ENCODE data around the gene RPTOR. TPM values are rescaled to one million over a fixed set of nuclear protein-coding genes. Genes with fewer than 3 reads are reported as not detected.

Gene RPTOR
- total RNA-seq, 1 donor from 2014 or later = 66.7 TPM

- H3K4me3 Mint-ChIP-seq = peak overlapping the region; percentile 56
- peaks cover 89% of the 10 kb centered on the region for H3K4me1 Mint-ChIP-seq (ENCODE audit: low read depth)
- no peak for DNase-seq (ENCODE audit: low spot score)
- H3K9me3 Mint-ChIP-seq = no peaks in the 10 kb centered on the region
- H3K36me3 Mint-ChIP-seq (ENCODE audit: low read depth) = peaks cover 36% of the 10 kb centered on the region
- intact Hi-C loops (cut with micrococcal nuclease) = loop anchor here (5.0 kb wide), 4 partner anchors 35 to 125 kb away; no protein-coding TSS in a partner anchor
- H3K27me3 Mint-ChIP-seq (ENCODE audit: insufficient read depth) = no peaks in the 10 kb centered on the region
- peak overlapping the region; percentile 54 for H3K27ac Mint-ChIP-seq
Observed at GRCh38 chr17:80667462-80668277, 123.0 kb downstream of the RPTOR start.

GRCh38 chr17:80668375-80669148 is 123.9 kb downstream of the RPTOR start:
- peak overlapping the region; percentile 56 for H3K4me3 Mint-ChIP-seq
- intact Hi-C loops (cut with micrococcal nuclease) = loop anchor here (5.0 kb wide), 4 partner anchors 34 to 124 kb away; no protein-coding TSS in a partner anchor
- peak overlapping the region; percentile 68 for H3K27ac Mint-ChIP-seq
- H3K9me3 Mint-ChIP-seq = no peaks in the 10 kb centered on the region
- no peaks in the 10 kb centered on the region for H3K27me3 Mint-ChIP-seq (ENCODE audit: insufficient read depth)
- DNase-seq (ENCODE audit: low spot score) = no peak
- peaks cover 38% of the 10 kb centered on the region for H3K36me3 Mint-ChIP-seq (ENCODE audit: low read depth)
- peaks cover 89% of the 10 kb centered on the region for H3K4me1 Mint-ChIP-seq (ENCODE audit: low read depth)

GRCh38 chr17:80671039-80671824 is 126.6 kb downstream of the RPTOR start:
- H3K27me3 Mint-ChIP-seq (ENCODE audit: insufficient read depth) = no peaks in the 10 kb centered on the region
- H3K36me3 Mint-ChIP-seq (ENCODE audit: low read depth) = peaks cover 41% of the 10 kb centered on the region
- intact Hi-C loops (cut with micrococcal nuclease) = no loop called here
- H3K27ac Mint-ChIP-seq = peak overlapping the region; percentile 25
- peaks cover 89% of the 10 kb centered on the region for H3K4me1 Mint-ChIP-seq (ENCODE audit: low read depth)
- no peaks in the 10 kb centered on the region for H3K9me3 Mint-ChIP-seq
- no peak overlapping the region for H3K4me3 Mint-ChIP-seq
- DNase-seq (ENCODE audit: low spot score) = no peak

DNA sequence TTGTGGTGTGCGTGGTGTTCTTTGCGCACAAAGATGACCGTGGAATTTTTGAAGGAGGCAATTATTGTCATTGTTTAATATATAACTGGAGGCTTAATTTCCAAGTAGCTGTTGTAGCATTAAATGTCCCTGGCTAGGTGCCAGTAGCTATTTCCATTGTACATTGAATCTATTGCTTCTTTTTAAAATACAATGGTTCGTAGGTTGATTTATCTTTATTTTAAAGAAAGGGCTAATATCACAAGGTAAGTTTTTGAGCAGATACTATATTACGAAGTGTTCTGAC is 127.1 kb downstream of the RPTOR start:
- DNase-seq (ENCODE audit: low spot score) = no peak
- peak overlapping the region; percentile 25 for H3K27ac Mint-ChIP-seq
- intact Hi-C loops (cut with micrococcal nuclease) = no loop called here
- no peaks in the 10 kb centered on the region for H3K9me3 Mint-ChIP-seq
- peaks cover 89% of the 10 kb centered on the region for H3K4me1 Mint-ChIP-seq (ENCODE audit: low read depth)
- H3K27me3 Mint-ChIP-seq (ENCODE audit: insufficient read depth) = no peaks in the 10 kb centered on the region
- no peak overlapping the region for H3K4me3 Mint-ChIP-seq
- peaks cover 37% of the 10 kb centered on the region for H3K36me3 Mint-ChIP-seq (ENCODE audit: low read depth)

DNA sequence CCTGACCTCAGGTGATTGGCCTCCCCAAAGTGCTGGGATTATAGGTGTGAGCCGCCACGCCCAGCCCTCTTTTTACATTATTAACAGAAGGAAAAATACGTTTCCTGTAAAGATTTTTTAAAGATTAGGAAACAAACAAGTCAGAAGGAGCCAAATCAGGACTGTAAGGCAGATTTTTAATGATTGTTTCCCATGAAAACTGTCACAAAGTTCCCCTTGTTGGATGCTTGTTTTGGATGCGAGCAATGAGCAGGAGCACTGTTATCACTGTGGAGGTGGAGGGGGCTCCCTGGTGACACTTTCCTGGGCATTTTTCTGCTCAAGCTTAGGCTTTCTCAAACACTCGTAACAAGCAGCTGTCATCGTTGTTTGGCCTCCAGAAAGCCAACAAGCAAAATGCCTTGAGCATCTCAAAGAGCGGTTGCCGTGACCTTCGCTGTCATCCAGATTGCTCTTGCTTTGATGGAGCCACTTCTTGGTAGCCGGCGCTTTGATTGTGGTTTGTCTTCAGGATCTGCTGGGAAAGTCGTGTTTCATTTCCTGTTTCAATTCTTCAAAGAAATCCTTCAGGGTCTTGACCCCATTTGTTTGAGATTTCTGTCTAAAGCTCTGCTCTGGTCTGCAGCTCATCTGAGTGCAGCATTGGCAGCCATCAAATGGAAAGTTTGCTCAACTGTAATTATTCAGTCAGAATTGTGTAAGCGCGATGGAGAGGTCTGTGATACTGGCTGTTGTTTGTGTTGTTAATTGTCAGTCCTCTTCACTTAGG is 128.7 kb downstream of the RPTOR start:
- H3K4me1 Mint-ChIP-seq (ENCODE audit: low read depth) = peaks cover 89% of the 10 kb centered on the region
- peak overlapping the region; percentile 74 for H3K4me3 Mint-ChIP-seq

GRCh38 chr17:80675438-80676095 is 130.9 kb downstream of the RPTOR start:
- H3K27me3 Mint-ChIP-seq (ENCODE audit: insufficient read depth) = no peaks in the 10 kb centered on the region
- H3K4me3 Mint-ChIP-seq = peak overlapping the region; percentile 22
- peak overlapping the region; percentile 50 for H3K27ac Mint-ChIP-seq
- intact Hi-C loops (cut with micrococcal nuclease) = loop anchor here (5.0 kb wide), 2 partner anchors 47 to 157 kb away; no protein-coding TSS in a partner anchor
- DNase-seq (ENCODE audit: low spot score) = no peak
- peaks cover 25% of the 10 kb centered on the region for H3K36me3 Mint-ChIP-seq (ENCODE audit: low read depth)
- no peaks in the 10 kb centered on the region for H3K9me3 Mint-ChIP-seq
- H3K4me1 Mint-ChIP-seq (ENCODE audit: low read depth) = peaks cover 94% of the 10 kb centered on the region

More for the DNA sequence above, 128.7 kb downstream of the RPTOR start:
- DNase-seq (ENCODE audit: low spot score) = no peak
- peak overlapping the region; percentile 72 for H3K27ac Mint-ChIP-seq
- intact Hi-C loops (cut with micrococcal nuclease) = loop anchor here (1.0 kb wide), 1 partner anchor 8 kb away; no protein-coding TSS in a partner anchor
- H3K36me3 Mint-ChIP-seq (ENCODE audit: low read depth) = peaks cover 34% of the 10 kb centered on the region
- H3K9me3 Mint-ChIP-seq = no peaks in the 10 kb centered on the region
- H3K27me3 Mint-ChIP-seq (ENCODE audit: insufficient read depth) = no peaks in the 10 kb centered on the region

DNA sequence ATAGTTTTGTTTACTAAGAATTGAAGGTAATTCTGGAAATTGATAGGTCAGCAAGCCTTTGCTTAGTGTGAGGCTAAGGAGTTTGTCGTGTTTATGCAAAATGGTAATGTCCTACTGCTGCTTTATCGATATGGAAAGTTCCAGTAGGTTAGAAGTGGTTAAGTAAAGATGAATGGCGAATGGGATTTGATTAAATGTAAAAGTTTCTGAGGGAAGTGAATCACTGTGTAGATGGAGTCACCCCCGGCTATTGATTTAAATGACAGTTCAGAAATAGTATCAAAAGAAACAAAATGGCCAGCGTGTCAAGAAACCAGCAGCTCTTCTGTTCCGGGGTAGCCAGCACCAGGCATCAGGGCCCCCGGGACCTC is 131.4 kb downstream of the RPTOR start:
- Mint-ChIP-seq H3K36me3 (ENCODE audit: low read depth) (peaks cover 20% of the 10 kb centered on the region), H3K27ac (peak overlapping the region; percentile 50), H3K9me3 (no peaks in the 10 kb centered on the region), H3K4me1 (ENCODE audit: low read depth) (peaks cover 94% of the 10 kb centered on the region), H3K27me3 (ENCODE audit: insufficient read depth) (no peaks in the 10 kb centered on the region), H3K4me3 (peak overlapping the region; percentile 22)
- intact Hi-C loops (cut with micrococcal nuclease) = loop anchor here (5.0 kb wide), 2 partner anchors 46 to 156 kb away; no protein-coding TSS in a partner anchor
- no peak for DNase-seq (ENCODE audit: low spot score)

DNA sequence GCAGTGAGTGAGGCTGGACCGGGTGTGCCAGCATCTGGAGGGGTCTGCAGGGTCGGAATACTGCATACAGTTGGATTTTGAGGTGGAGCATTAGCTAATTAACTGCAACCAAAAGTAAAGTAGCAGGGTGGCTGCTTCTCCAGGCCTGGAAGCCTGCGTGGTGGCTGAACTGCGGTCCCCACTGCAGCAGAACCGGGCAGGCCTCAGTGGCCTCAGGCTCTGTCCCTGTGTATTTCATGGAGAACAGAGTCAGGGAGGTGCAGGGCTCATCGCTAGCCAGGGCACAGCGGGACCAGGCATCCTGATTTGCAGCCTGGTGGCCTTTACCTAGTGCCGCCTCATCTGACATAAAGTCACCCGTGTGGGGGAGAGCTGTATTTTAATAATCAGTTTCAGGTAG is 131.9 kb downstream of the RPTOR start:
- intact Hi-C loops (cut with micrococcal nuclease) = loop anchor here (5.0 kb wide), 2 partner anchors 46 to 156 kb away; no protein-coding TSS in a partner anchor
- Mint-ChIP-seq H3K27ac (peak overlapping the region; percentile 88), H3K27me3 (ENCODE audit: insufficient read depth) (no peaks in the 10 kb centered on the region), H3K36me3 (ENCODE audit: low read depth) (peaks cover 16% of the 10 kb centered on the region), H3K4me1 (ENCODE audit: low read depth) (peaks cover 89% of the 10 kb centered on the region), H3K9me3 (no peaks in the 10 kb centered on the region), H3K4me3 (peak overlapping the region; percentile 22)
- DNase-seq (ENCODE audit: low spot score) = no peak

DNA sequence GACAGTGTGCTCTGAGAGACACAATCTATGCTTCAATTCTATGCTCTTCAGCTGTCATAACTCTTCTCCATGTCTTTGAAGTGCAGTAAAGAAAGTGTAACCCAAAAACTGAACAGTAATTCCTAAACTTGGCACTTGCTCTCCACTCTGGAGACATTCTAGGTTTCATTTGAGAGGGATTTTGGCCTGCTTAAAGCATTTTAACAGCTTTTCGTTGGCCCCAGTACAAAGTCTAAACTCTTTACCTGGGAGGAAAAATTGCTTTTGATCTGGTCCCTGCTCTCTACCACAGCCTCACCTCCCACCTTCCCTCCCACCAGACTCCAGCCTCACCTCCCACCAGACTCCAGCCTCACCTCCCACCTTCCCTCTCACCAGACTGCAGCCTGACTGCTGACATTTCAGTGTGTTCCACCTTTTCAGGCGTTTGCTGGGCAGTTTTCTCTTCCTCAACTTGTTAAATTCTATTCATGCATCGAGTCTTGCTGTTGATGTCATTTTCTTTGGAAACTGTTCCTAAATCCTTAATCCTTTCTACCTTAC is 132.6 kb downstream of the RPTOR start:
- intact Hi-C loops (cut with micrococcal nuclease) = loop anchor here (5.0 kb wide), 2 partner anchors 45 to 155 kb away; no protein-coding TSS in a partner anchor
- H3K9me3 Mint-ChIP-seq = no peaks in the 10 kb centered on the region
- peak overlapping the region; percentile 50 for H3K4me3 Mint-ChIP-seq

DNA sequence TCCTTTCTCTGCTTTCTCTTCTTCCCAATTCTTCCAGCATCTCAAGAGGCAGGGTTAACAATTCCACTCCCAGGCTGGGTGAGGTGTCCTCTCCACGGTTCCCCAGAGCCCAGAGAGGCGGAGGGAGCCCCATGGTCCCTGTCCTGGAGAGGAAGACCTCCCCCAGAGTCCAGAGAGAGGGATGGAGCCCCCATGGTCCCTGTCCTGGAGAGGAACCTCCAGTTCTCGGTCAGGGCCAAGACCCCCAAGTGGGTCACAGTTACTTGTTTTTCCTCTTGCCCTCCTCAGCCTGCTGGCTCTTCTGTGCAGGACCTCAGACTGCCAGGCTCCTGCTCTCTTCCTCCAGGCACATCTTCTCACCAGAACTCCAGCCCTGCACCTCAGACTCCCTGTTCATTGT is 135.2 kb downstream of the RPTOR start:
- peaks cover 78% of the 10 kb centered on the region for H3K4me1 Mint-ChIP-seq (ENCODE audit: low read depth)
- no peaks in the 10 kb centered on the region for H3K27me3 Mint-ChIP-seq (ENCODE audit: insufficient read depth)
- no peak for DNase-seq (ENCODE audit: low spot score)
- peaks cover 20% of the 10 kb centered on the region for H3K36me3 Mint-ChIP-seq (ENCODE audit: low read depth)
- H3K27ac Mint-ChIP-seq = peak overlapping the region; percentile 90
- no peaks in the 10 kb centered on the region for H3K9me3 Mint-ChIP-seq
- H3K4me3 Mint-ChIP-seq = peak overlapping the region; percentile 69
- intact Hi-C loops (cut with micrococcal nuclease) = loop anchor here (5.0 kb wide), 2 partner anchors 42 to 152 kb away; no protein-coding TSS in a partner anchor

More for the DNA sequence above, 132.6 kb downstream of the RPTOR start:
- Mint-ChIP-seq H3K27ac (peak overlapping the region; percentile 88), H3K4me1 (ENCODE audit: low read depth) (peaks cover 88% of the 10 kb centered on the region), H3K36me3 (ENCODE audit: low read depth) (peaks cover 14% of the 10 kb centered on the region), H3K27me3 (ENCODE audit: insufficient read depth) (no peaks in the 10 kb centered on the region)
- DNase-seq (ENCODE audit: low spot score) = no peak

DNA sequence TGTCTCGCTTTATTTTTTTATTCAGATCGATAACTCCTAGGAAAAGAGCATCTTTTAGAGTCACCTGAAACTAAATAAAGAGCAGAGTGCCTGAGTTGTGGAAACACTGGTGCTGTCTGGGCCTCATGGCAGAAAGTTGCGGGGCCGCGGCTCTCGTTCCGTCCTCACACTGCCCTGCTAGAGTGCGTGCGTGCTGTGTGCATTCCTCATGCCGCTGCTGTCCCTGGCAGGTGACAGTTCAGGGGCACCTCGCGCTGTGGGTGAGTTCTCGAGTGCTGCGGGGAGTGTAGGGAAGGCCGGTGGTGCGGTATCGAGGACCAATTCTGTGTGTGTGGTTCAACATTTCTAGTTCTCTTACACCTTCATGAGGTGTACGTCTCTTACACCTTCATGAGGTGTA is 136.6 kb downstream of the RPTOR start:
- no peak for DNase-seq (ENCODE audit: low spot score)
- Mint-ChIP-seq H3K9me3 (no peaks in the 10 kb centered on the region), H3K4me3 (no peak overlapping the region), H3K27ac (no peak overlapping the region), H3K4me1 (ENCODE audit: low read depth) (peaks cover 67% of the 10 kb centered on the region), H3K36me3 (ENCODE audit: low read depth) (peaks cover 25% of the 10 kb centered on the region), H3K27me3 (ENCODE audit: insufficient read depth) (no peaks in the 10 kb centered on the region)
- intact Hi-C loops (cut with micrococcal nuclease) = no loop called here

Measured in activated T-helper 1 cell treated with anti-CD3 and anti-CD28 coated beads, Interleukin-12 subunit alpha, Interleukin-12 subunit beta, Interleukin-2, Interleukin-4 antibody, amounts not matched to agents 30 ng/mL and 10 ng/mL and 1 ng/mL, durations not matched to agents 14 hours and 24 hours and 36 hours (primary cell).